Hepatocyte (in vitro differentiated cells): ENCODE results near the gene ALPL. TPM values are rescaled to one million over a fixed set of nuclear protein-coding genes. Genes with fewer than 3 reads are reported as not detected.

Experiments
- DNase-seq: peaks from one replicate; pipeline ENCODE4 v3.0.0-alpha.2; 2016; ENCODE audit warnings: low spot score
- H2AFZ ChIP-seq: fragments of 200-600 bp; sonication (generic); 2 replicates; pipeline ENCODE4 v1.6.0; 2016; ENCODE audit warnings: antibody characterized with exemption, mild to moderate bottlenecking
- H3K27ac ChIP-seq: fragments of 200-600 bp; sonication (generic); 2 replicates; pipeline ENCODE4 v1.5.1; 2016; ENCODE audit warnings: mild to moderate bottlenecking
- H3K27me3 ChIP-seq: fragments of 200-600 bp; sonication (generic); 2 replicates; pipeline ENCODE4 v1.6.1; 2016
- H3K36me3 ChIP-seq: fragments of 200-600 bp; sonication (generic); replicated peaks from 2 replicates; pipeline ENCODE4 v1.5.1; 2016; ENCODE audit warnings: low read depth; ENCODE audit not compliant: insufficient read depth
- H3K4me1 ChIP-seq: fragments of 200-600 bp; sonication (generic); 2 replicates; pipeline ENCODE4 v1.5.1; 2016; ENCODE audit warnings: mild to moderate bottlenecking, moderate library complexity; ENCODE audit not compliant: insufficient read depth
- H3K4me2 ChIP-seq: fragments of 200-600 bp; sonication (generic); 2 replicates; pipeline ENCODE4 v1.6.0; 2016
- H3K4me3 ChIP-seq: fragments of 200-600 bp; sonication (generic); 2 replicates; pipeline ENCODE4 v1.5.1; 2016; ENCODE audit warnings: mild to moderate bottlenecking
- H3K79me2 ChIP-seq: fragments of 200-600 bp; sonication (generic); 2 replicates; pipeline ENCODE4 v1.6.0; 2017; ENCODE audit warnings: mild to moderate bottlenecking
- H3K9me2 ChIP-seq: fragments of 200-600 bp; sonication (generic); replicated peaks from 2 replicates; pipeline ENCODE4 v1.6.0; 2017; ENCODE audit warnings: mild to moderate bottlenecking; ENCODE audit not compliant: insufficient read depth
- H3K9me3 ChIP-seq: fragments of 200-600 bp; sonication (generic); 2 replicates; pipeline ENCODE4 v1.5.1; 2016; ENCODE audit warnings: low read depth, mild to moderate bottlenecking
- H4K20me1 ChIP-seq: fragments of 200-600 bp; sonication (generic); 2 replicates; pipeline ENCODE4 v1.6.0; 2016; ENCODE audit warnings: mild to moderate bottlenecking; ENCODE audit not compliant: insufficient read depth, poor library complexity, severe bottlenecking
- EZH2 ChIP-seq: fragments of 200-600 bp; sonication (generic); IDR thresholded peaks from 2 replicates; pipeline ENCODE4 v1.6.1; 2016; ENCODE audit warnings: antibody characterized with exemption, mild to moderate bottlenecking, borderline replicate concordance
- EZH2phosphoT487 ChIP-seq: fragments of 200-600 bp; sonication (generic); IDR thresholded peaks from one replicate; pipeline ENCODE4 v1.6.1; 2018; ENCODE audit warnings: antibody characterized with exemption, mild to moderate bottlenecking, low read depth, moderate library complexity; ENCODE audit not compliant: unreplicated experiment, severe bottlenecking
- WGBS: methylation state at CpG from one replicate; pipeline ENCODE4 v1.1.6; 2016; ENCODE audit warnings: low lambda C conversion rate; ENCODE audit errors: missing lambda C conversion rate; 5-methylcytosine and 5-hydroxymethylcytosine counted together
- polyA plus RNA-seq: library from polyadenylated mRNA; unstranded; fragments of >200 nt; fragmentation: Nextera tagmentation; extraction: Ambion mirVana; gene quantifications from 2 replicates; pipeline ENCODE4 v1.2.1, GENCODE V29; 2016
- total RNA-seq: library from RNA; depleted of rRNA; stranded (reverse); fragments of >200 nt; gene quantifications from 2 replicates; pipeline ENCODE4 v1.2.3, GENCODE V29; 2014
- TF ChIP-seq, protein P1 (sequence below): fragments of 200-600 bp; sonication (generic); IDR thresholded peaks from 2 replicates; pipeline ENCODE4 v1.5.1; 2016; ENCODE audit warnings: antibody characterized with exemption, mild to moderate bottlenecking; ENCODE audit not compliant: poor library complexity

Gene ALPL
- total and polyA plus RNA-seq, 2 experiments from 2014 or later = 2.2 to 6.0 TPM

DNA sequence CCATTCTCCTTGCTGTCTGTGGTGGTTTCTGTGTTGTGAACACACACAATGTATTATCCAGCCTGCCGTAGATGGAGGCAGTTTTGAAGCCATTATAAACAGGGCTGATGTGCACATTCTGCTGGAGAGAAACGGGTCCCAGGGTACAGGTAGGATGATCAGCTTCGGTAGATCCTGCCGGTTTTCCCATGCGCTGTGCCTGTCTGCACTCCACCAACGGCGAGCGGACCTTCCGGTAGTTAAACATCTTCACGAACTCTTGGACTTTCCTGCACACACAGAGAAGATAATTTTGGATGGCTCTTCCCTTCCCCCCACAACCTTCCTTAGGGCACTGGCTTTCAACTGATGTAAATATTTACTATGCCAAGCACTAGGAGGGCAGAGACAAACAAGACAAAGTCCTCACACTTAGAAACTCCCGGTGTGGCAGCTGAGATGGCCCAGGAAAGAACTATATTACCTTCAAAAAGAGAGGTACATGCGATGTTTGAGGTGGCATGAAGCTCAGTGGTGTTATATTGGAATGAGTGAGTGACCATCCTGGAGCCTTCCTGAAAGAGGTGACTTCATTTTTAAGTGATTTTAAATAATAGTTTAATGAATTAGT is 41.7 kb downstream of the ALPL start:
- H3K4me3 ChIP-seq = no peak overlapping the region
- no peaks in the 10 kb centered on the region for H4K20me1 ChIP-seq
- no peaks in the 10 kb centered on the region for H3K9me3 ChIP-seq
- no peak overlapping the region for H3K27ac ChIP-seq
- no peak overlapping the region for H3K4me2 ChIP-seq
- no peaks in the 10 kb centered on the region for H3K36me3 ChIP-seq
- WGBS = 75% methylated on average over 12 of the region's 12 CpGs
- no peaks in the 10 kb centered on the region for H3K9me2 ChIP-seq
- no peak overlapping the region for H2AFZ ChIP-seq
- H3K27me3 ChIP-seq = peaks cover 8% of the 10 kb centered on the region
- TF ChIP-seq EZH2 = no peak
- TF ChIP-seq, protein P1, sequence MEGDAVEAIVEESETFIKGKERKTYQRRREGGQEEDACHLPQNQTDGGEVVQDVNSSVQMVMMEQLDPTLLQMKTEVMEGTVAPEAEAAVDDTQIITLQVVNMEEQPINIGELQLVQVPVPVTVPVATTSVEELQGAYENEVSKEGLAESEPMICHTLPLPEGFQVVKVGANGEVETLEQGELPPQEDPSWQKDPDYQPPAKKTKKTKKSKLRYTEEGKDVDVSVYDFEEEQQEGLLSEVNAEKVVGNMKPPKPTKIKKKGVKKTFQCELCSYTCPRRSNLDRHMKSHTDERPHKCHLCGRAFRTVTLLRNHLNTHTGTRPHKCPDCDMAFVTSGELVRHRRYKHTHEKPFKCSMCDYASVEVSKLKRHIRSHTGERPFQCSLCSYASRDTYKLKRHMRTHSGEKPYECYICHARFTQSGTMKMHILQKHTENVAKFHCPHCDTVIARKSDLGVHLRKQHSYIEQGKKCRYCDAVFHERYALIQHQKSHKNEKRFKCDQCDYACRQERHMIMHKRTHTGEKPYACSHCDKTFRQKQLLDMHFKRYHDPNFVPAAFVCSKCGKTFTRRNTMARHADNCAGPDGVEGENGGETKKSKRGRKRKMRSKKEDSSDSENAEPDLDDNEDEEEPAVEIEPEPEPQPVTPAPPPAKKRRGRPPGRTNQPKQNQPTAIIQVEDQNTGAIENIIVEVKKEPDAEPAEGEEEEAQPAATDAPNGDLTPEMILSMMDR = no peak
- TF ChIP-seq EZH2phosphoT487 = no peak
- DNase-seq = no peak
- H3K79me2 ChIP-seq = no peaks in the 10 kb centered on the region
- no peaks in the 10 kb centered on the region for H3K4me1 ChIP-seq

DNA sequence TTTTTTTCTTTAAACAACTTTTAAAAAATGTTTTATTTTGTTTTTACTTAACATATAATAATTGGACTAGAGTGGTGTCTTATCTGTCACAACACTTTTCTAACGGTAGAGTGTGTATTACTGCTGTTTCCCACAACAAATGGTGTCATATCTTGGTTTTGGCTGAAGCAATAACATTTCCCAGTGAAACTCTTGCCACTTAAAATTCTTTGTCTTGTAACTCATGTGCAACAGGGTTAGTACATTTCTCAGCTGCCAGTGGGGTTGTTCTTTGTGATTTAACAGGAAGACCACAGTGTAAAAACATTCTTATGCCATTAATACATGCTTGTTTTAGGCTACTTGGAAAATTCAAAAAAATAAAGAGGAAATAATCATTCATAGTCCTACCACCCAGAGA is 43.5 kb downstream of the ALPL start:
- Histone ChIP-seq H3K27ac (no peak overlapping the region), H3K79me2 (no peaks in the 10 kb centered on the region), H3K4me3 (no peak overlapping the region), H3K9me3 (no peaks in the 10 kb centered on the region), H3K4me1 (no peaks in the 10 kb centered on the region), H3K27me3 (peaks cover 8% of the 10 kb centered on the region), H3K9me2 (no peaks in the 10 kb centered on the region), H3K4me2 (no peak overlapping the region), H2AFZ (no peak overlapping the region), H3K36me3 (no peaks in the 10 kb centered on the region), H4K20me1 (no peaks in the 10 kb centered on the region)
- no peak for TF ChIP-seq EZH2phosphoT487
- TF ChIP-seq, protein P1 = no peak
- TF ChIP-seq EZH2 = no peak
- no peak for DNase-seq
- 41% methylated on average over 1 of the region's 1 CpG for WGBS

DNA sequence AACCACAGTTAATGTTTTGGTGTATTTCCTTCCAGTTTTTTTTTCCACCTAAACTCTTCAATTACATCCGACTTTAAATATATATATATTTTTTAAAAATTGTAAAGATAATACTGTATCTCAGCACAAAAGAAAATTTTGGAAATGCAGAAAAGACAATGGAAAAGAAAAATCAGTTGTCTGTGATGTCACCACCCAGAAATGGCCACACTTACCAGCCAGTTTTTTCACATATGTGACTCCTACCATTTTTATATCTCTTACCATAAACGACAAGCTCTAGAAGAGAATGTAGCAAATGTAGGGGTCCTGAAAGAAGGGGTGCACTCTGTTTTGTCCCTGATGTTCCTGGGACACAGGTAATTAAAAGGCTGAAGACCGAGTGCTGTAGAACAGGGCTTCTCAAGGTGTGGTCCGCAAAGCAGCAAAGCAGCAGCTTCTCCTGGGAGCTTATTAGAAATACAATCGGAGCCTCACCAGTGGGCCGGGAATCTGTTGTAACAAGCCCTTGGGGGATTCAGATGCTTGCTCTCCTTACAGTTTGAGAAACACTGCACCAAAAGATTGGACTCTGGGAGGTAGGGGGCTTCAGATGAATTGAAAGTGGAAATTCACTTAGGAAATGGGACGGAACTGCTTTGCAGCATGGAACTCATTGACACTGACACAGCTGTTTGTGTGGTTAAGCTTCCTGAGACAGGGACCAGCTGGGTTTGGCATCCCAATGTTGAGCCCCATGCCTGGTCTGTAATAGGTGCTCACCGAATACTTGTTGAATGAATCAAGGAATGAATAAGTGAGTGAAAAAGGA is 44.1 kb downstream of the ALPL start:
- Histone ChIP-seq H3K27ac (no peak overlapping the region), H2AFZ (no peak overlapping the region), H3K4me3 (no peak overlapping the region), H3K4me1 (no peaks in the 10 kb centered on the region), H3K79me2 (no peaks in the 10 kb centered on the region), H3K9me3 (no peaks in the 10 kb centered on the region), H4K20me1 (no peaks in the 10 kb centered on the region), H3K27me3 (peaks cover 8% of the 10 kb centered on the region), H3K36me3 (no peaks in the 10 kb centered on the region), H3K4me2 (no peak overlapping the region), H3K9me2 (no peaks in the 10 kb centered on the region)
- DNase-seq = no peak
- no peak for TF ChIP-seq EZH2phosphoT487
- TF ChIP-seq, protein P1 = no peak
- TF ChIP-seq EZH2 = no peak
- WGBS = 71% methylated on average over 8 of the region's 8 CpGs
